Activated CD4-positive, alpha-beta T cell treated with anti-CD3 and anti-CD28 coated beads, Interleukin-2, amount 50 U/mL, for 1 hour (primary cell): Measurements from ENCODE around the gene ZFHX2.
"Not testable (repeated sequence)": the region's sequence is repeated elsewhere in the genome, so short reads cannot be mapped to it uniquely, and the experiment has no call there.

Experiments
- DNase-seq: peaks from one replicate; pipeline ENCODE4 v3.0.0-alpha.2; 2020

The ZFHX2 gene

DNA sequence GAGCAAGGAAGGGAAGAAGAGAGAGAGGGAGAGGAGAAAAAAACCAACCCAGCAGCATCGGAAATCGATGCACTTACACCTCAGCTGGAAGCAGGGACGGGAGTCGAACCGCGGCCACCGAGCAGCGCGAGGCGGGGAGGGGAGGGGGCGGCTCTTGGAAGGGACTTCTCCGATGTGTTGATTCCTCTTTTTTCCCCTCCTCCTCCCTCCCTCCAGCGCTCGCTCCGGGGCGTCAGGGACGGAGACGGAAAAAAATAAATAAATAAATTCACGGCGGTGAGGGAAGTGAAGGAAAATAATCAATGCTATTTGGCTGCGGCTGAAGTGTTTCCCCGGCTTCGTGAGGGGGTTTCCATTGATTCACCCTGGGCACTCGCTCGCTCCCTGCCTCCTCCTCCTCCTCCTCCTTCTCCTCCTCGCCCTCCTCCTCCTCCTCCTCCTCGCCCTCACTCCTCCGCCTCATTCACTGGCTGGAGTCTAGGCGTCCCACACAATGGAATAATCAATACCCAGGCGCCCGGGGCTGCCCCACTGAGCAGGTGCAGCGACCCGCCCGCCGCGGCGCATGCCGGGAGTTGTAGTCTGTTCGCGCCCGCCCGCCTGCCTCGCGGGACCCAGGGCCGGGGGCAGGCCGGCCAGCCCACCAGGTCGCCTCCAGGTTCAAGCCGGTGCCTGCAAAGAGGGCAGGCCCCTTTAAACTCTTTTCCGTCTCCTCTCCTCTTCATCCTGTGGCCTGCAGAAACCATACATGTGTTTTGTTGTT lies at the start of gene ZFHX2:
ZFHX2 (minus strand) TSS at position 500 of the 763 bp plus-strand sequence. CDS start 16,440 bp downstream, outside the sequence.
- DNase-seq: peak; percentile 67

DNA sequence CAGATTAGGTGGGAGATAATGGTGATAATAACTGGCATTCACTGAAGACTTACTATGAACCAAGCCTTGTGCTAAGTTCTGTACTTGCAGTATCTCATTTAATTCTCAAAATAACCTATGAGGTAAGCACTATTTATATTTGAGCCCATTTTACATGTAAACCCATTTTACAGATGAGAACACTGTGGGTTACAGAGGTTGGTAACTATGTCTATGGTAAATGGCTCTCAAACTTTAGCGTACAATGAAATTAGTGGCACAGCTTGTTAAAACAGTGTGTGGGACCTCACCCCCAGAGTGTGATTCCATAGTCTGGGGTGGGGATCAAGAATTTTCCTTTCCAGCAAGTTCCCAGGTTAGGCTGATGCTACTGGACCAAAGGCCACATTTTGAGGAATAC lies 49.2 kb upstream of the ZFHX2 start:
- DNase-seq: no peak

DNA sequence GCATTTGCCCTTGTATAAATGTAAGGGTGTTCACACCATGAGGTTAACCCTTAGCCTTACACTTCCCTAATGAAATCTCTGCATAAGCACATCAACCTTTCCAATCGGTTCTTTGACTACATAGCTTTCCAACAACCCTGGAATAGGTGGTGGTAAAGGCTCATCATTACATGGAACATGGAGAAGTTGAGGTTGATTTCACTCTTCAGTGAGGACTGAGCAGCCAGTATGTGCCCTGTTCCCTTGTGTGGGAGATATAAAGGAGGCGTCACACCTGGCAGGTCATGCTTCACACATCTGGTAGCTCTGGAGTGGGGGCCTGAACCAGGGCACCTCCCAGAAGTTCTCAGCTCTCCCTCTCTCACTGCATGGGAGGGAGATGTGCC lies 48.8 kb upstream of the ZFHX2 start:
- DNase-seq: no peak

DNA sequence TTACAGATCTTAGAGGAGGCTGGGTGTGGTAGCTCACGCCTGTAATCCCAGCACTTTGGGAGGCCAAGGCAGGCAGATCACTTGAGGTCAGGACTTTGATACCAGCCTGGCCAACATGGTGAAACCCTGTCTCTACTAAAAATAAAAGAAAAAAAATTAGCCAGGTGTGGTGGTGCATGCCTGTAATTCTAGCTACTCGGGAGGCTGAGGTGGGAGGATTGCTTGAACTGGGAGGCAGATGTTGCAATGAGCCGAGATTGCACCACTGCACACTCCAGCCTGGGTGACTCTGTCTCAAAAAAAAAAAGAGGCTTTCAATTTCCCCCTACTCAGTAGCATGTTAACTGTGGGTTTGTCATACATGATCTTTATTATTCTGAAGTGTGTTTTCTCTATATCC lies 42.6 kb upstream of the ZFHX2 start:
- not testable (repeated sequence) for DNase-seq

DNA sequence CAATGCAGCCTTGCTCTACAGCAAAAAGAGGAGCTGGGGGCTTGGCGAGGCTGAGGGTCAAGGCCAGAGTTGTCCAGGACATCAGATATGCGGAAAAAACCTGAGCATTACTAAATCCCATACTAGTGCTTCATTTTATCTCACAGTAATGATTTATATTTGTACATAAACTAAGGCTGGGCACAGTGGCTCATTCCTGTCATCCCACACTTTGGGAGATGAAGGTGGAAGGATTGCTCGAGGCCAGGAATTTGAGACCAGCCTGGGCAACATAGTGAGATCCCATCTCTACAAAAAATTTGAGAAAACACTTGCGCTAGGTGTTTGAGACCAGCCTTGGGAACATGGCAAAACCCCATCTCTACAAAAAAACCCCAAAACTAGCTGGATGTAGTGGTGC lies 38.6 kb upstream of the ZFHX2 start:
- DNase-seq: no peak

DNA sequence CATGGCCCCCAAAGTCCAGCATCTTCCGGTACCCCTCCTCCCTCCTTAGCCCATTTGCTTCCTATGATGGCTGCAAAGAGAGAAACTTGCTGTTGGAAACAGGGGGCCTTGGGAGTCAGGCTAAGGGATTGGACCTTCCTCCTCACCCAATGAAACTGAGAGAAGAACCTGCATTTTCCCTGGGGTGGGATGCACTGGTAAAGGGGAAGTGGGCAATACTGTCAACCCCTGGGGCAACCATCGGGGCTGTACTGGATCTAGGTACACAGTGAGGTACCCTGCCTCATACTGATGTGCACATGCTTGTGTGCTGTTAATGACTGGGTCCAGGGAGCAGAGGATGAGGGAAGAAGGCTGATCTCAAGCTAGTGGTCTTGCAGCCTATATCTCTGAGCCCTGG lies 38.0 kb upstream of the ZFHX2 start:
- DNase-seq: no peak

DNA sequence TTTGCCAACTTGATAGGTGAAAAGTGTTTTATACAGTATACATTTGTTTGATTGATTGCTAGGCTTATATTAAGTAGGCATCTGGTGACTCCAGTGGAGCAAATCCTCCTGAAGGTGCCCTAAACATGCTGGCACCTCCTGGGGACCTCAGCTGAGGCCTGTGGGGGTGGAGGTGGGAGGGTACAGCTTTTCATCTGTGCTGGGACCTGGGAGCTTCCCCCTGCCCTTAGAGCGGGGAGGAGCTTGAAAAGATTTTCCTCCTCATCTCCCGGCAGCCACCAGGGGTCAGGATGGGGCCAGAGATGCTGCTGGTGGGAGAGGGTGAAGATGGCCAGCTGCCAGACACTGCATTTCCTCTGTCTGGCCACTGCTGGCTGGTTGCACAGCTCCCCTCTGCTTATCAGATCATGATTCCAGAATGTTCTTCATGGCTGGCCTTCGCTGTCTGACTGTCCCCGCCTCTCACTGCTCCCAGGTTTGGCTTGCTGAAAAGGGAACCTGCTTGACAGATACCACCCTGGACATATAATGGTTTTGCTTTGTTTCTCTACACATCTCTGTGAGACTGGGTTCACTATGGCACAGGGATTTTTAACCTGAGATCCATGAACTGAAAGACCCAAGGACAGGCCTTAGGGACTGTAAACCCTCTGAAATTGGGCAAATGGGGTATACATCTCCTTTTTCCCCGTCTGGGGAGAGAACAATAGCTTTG lies 37.5 kb upstream of the ZFHX2 start:
- peak; percentile 78 for DNase-seq

DNA sequence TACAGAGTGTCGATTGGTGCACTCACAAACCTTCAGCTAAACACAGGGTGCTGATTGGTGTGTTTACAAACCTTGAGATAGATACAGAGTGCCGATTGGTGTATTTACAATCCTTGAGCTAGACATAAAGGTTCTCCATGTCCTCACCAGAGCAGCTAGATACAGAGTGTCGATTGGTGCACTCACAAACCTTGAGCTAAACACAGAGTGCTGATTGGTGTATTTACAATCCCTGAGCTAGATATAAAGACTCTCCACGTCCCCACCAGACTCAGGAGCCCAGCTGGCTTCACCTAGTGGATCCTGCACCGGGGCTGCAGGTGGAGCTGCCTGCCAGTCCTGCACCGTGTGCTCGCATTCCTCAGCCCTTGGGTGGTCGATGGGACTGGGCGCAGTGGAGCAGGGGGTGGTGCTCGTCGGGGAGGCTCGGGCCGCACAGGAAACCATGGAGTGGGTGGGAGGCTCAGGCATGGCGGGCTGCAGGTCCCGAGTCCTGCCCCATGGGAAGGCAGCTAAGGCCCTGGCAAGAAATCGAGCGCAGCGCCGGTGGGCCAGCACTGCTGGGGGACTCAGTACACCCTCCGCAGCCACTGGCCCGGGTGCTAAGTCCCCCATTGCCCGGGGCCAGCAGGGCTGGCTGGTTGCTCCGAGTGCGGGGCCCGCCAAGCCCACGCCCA lies 33.1 kb upstream of the ZFHX2 start:
- not testable (repeated sequence) for DNase-seq

DNA sequence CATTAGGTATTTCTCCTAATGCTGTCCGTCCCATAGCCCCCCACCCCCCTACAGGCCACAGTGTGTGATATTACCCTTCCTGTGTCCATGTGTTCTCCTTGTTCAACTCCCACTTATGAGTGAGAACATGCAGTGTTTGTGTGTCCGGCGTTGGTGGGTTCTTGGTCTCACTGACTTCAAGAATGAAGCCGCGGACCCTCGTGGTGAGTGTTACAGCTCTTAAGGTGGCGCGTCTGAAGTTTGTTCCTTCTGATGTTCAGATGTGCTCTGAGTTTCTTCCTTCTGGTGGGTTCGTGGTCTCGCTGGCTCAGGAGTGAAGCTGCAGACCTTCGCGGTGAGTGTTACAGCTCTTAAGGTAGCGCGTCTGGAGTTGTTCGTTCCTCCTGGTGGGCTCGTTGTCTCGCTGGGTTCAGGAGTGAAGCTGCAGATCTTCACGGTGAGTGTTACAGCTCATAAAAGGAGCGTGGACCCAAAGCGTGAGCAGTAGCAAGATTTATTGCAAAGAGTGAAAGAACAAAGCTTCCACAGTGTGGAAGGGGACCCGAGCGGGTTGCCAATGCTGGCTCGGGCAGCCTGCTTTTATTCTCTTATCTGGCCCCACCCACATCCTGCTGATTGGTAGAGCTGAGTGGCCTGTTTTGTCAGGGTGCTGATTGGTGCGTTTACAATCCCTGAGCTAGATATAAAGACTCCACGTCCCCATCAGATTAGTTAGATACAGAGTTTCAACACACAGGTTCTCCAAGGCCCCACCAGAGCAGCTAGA lies 32.4 kb upstream of the ZFHX2 start:
- DNase-seq: not testable (repeated sequence)

DNA sequence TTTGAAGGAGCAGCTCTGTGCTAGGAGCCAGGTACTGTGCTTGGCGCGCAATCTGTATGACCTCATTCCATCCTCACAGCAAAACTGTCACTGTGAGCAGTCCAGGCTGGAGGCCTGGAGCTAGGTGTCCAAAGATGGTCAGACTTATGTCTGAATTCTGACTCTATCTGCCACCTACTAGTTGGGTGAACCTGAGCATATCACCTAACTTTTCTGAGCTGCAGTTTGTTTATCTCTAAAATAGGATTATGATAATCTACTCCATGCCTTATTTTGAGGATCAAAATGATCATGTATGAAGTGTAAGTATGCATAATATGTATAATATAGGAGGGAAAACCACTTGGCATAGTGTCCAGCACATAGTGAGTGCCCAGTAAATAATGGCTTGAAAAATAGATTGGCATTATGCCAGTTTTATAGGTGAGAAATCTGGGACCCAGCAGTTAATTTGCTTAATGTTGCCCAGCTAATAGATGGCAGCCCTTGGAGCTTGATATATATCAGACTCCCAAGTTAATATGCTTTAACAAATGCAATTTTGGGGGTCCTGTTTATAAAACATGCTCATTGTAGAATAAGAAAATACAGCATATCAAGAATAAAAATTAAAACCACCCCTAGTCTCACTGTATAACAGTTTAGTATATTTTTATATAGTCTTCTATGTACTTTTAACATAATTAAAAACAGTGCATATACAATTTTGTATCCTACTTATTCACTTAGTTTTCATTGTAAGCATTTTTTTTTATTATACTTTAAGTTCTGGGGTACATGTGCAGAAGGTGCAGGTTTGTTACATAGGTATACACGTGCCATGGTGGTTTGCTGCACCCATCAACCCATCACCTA lies 31.6 kb upstream of the ZFHX2 start:
- DNase-seq: no peak

DNA sequence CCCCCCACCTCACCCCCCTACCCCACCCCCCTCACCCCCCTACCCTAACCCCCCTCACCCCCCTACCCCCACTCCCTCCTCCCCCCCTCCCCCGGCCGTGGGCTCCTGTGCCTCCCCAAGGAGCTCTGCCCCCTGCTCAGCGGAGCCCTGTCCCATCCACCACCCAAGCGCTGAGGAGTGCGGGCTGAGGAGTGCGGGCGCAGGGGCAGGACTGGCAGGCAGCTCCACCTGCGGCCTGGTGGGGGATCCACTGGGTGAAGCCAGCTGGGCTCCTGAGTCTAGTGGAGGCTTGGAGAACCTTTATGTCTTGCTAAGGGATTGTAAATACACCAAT lies 29.4 kb upstream of the ZFHX2 start:
- DNase-seq: no peak

DNA sequence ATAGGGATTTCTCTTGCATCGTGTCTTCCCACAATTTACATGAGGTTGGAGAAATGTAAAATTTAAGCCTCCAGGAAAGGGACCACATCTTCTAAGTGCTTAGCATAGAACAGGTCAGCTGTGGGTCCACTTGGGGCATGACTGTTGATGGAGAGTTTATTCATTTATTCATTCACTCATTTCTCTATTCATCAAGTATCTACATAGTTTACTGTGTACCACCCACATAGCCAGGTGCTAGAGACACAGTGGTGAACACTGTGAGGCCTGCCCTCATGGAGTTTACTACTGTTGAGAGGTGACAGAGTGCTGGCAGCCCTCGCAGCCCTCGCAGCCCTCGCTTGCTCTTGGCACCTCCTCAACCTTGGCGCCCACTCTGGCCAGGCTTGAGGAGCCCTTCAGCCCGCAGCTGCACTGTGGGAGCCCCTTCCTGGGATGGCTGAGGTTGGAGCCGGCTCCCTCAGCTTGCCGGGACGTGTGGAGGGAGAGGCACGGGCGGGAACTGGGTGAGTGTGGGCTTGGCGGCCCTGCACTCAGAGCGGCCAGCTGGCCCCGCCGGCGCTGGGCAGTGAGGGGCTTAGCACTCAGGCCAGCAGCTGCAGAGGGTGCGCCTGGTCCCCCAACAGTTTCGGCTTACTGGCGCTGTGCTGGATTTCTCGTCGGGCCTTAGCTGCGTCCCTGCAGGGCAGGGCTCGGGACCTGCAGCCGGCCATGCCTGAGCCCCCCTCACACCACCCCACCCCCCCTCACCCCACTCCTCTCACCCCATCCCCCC lies 28.8 kb upstream of the ZFHX2 start:
- DNase-seq: no peak

DNA sequence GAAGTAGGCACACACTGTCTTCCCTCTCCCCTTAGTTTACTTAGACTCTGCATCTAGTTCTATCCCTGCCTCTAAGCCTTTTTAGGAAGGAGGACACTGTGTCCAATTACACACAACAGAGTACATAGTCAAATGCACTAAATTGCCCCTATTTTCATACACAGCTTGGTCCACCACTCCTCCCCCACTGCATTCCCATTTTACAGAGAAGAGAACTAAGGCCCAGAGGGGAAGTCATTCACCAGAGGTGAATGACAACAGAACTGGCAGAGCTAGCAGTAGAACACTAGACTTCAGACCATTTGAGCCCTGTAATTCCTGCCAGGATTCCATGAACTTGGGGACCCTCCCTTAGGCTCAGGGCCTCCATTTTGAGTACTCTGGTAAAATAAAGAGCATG lies 28.2 kb upstream of the ZFHX2 start:
- no peak for DNase-seq

DNA sequence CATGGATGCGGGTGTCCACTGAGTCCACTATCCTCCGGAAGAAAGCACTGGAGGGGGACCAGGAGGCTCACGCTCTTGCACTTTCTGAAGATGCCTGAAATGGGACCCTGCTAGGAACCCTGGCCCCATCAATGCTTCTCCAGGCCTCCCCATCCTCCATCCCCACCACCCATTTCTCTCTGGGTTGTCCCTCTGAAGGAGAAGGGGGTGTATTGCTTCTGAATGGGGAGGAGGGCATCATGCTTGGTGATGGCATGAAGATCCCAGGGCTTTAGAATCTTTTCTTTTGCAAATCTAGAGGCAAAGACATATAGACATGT lies 27.7 kb upstream of the ZFHX2 start:
- no peak for DNase-seq

DNA sequence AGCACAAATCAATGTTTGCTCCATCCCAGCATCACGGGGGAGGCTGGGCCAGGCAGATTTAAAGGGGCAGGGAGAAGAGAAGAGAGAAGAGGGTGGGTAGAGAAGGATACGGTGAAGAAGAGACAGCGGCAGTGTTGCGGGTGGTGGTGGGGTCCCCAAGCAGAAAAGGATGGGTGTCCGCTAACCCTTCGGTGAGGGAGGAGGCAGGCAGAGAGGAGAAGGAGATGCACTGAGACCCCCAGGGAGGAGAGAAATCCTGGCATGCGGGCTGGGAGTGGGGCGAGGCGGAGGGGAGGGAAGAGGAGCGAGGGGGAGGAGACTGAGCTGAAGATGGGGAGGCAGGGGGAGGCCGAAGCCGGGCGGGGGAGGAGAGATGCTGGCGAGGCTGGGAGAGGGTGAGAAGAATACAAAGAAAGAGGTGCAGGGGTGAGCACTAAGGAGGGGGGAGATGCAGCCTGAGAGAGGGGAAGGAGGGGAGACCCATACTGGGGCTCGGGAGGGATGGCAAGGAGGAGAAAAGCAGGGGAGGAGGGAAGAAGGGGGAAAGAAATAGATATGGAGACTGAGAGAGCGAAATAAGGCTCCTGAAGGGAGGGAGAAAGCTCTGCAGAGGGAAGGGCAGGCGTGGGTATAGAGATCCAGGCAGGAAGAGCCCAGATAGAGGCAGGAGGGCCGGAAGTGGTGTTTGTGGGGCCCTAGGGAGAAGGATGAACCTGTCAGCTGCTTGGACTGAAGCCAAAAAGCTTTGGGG lies 27.2 kb upstream of the ZFHX2 start, which contains the start of gene JPH4:
JPH4 (minus strand) TSS at position 231 of the 751 bp plus-strand sequence. CDS start 1,337 bp downstream, outside the sequence.
- DNase-seq: no peak

DNA sequence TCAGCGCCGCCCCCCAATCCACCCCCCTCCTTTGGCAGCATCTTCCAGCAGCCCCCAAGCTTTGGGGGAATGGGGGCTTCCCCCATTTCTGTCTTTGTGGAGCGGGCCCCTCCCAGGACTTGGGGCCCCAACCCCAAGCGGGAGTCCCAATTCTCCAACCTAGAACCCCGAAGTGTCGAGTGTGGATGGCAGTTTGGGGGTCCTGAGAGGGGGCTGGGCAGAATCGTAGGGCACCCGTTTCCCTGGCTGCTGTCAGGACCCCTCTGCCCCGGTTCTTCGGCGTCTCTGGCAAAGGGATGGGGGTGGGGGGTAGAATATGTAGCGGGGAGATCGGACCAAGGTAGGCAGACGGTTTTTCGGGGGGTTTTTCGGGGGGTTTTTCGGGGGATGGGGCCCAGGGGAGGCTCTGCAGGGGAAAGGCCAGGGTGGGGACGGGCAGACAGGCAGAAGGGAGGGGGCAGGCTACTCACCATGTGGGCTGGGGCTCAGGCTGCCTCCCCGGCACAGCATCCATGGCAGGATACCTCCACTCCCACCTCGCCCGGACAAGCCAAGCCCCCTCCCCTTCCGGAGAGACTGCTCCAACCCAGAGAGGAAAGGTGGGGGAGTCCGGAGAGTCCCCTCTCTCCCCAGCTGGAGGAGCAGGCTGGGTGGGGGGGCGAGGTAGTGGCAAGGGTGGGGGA lies 26.3 kb upstream of the ZFHX2 start:
- no peak for DNase-seq

DNA sequence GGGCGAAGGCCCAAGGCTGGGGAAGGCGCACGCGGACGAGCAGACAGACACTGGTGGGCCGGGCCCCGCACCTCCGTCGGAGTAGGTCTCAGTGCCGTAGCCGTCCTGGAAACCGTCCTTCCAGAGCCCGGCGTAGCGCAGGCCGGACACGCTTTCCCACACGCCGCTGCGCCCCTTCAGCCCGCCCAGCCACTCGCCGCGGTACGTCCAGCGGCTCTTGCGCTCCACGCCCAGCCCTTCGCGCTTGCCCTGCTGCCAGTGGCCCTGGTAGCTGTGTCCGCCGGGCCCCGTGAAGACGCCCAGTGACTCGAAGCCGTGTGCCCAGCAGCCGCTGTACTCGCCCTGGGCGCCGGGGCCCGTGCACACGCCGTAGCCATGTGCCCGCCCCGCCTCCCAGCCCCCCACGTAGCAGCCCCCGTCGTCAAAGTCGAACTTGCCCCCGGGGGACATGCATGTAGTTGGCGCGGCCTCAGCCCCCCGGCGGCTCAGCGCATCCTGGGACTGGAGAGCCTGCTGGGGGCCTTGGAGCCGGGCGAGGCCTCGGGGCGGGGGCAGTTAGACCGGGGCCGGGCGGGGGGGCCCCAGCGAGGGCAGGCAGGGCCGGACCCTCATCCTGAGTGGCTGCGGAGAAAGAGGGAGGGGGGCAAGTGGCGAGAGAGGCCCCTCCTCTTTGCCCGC lies 25.6 kb upstream of the ZFHX2 start:
- no peak for DNase-seq

DNA sequence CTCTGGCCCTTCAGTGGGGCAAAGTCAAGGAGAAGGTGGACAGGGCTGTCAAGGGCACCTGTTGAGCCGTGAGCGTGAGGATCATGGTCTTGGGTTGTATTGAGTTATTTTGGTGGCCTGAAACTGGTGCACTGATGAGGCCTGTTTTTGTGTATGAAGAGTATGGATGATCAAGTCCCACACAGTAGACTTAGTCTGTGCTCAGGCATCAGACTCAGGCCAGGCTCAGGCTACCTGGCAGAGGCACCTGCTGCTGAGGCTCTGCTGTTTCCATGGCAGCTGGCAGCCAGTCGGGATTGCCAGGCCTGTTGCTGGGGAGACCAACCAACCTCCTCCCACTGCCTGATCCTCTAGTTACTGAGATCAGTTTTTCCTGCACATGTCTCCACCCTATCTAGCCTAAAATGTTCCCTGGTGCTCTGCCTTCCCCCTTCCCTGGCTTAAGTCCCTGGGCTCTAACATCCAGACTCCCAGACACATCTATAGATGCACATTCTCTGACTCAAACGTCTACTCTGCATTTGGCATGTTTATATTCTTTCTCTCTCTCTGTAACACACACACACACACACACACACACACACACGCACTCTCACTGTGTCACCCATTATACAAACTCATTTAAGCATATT lies 21.9 kb upstream of the ZFHX2 start:
- no peak for DNase-seq

DNA sequence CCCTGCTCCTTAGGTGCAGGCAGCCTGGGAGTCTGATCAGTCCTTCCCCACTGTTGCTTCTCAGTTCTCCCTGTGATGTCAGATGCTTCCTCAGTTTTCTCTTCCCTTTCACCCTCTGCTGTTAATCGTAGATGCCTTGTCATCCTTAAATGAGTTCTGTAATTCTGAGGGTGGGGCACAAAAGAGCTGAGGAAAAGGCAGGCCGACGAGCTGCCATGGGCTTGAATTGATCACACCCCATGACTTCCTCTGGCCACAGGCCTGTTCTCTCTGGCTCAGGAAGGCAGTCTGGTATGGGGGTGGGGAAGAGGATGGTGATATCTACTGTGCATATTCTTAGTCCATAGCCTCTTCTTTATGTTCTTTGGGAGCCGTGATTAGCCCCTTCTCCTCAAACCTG lies 21.3 kb upstream of the ZFHX2 start:
- no peak for DNase-seq
